ENCODE results near the gene TXNRD3.
A peak's percentile ranks its signal among the peaks of the same experiment; 100 is the strongest.
"Not testable (repeated sequence)": the region's sequence is repeated elsewhere in the genome, so short reads cannot be mapped to it uniquely, and the experiment has no call there.

The TXNRD3 gene

DNA sequence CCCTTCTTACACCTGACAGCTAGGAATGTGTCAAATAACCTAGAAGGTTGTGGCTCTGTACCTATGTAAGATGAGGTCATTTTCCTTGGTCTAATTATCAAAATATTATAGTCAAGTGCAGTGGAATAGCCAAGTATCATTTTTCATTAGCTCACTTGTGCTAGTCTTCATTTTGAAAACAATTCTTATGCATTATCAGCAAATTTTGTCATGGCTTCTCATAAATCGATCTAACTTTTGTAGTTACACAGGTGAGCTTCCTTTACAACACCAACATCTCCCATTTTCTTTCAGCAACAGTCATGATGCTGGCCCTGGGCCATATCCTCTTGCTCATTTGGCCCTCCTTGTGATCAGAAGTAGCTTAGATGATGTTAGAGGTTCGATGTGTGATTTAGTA is 10.3 kb downstream of the TXNRD3 start:
- no peak for DNase-seq (ENCODE audit: low spot score)

DNA sequence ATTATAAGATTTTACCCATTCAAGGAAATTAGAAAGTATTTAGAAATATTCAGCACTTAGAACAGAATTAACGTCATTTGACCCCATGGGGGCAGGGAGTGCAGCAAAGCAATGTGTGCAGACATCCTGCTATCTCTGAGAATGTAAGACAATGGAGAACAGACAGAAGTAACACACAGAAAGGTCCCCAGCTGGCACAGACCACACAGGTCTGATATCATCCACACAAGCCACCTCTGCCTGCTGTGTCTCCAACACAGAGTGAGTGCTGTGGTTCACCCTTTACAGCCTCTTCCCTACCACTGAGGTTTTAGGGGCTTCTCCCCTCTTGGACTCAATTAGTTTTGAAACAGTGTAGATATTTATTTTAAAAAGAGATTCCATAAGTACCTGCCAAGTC is 16.1 kb downstream of the TXNRD3 start:
- DNase-seq (ENCODE audit: low spot score) = no peak

DNA sequence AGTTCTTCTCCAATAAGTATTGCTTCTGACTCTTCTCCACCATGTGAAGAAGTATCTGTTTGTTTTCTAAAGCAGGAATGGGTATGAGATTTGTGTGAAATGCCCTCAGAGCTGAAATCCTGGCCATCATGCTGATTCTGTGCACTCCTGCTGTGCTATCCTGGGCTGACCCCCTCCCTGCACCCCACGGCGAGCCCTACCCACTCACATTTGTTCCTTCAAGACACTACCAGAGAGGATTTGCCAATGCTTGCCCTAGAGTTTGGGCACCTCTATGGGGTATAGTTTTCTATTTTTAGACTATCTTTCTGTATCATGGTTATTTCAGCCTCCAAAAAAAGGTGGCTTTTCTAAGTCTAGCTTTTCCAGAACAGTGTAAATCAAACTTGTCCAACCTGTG is 18.5 kb downstream of the TXNRD3 start:
- DNase-seq (ENCODE audit: low spot score) = no peak

DNA sequence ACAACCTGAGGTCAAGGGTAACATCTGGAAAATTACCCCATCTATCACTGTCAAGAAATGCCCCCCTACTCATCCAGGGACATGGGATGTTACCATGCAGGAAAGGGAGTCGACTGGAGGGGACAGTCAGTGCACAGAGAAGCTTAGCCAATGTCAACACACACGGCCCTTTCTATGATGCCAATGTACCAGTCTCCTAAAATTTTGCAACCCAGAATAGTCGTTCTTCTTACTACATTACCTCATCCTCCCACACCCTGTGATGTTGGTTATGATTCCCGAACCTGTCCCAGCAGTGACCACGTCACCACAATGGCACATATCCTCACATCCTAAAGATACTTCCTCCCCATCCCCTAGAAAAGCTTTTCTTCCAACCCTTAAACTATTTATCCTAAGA is 20.1 kb downstream of the TXNRD3 start:
- DNase-seq (ENCODE audit: low spot score) = no peak

DNA sequence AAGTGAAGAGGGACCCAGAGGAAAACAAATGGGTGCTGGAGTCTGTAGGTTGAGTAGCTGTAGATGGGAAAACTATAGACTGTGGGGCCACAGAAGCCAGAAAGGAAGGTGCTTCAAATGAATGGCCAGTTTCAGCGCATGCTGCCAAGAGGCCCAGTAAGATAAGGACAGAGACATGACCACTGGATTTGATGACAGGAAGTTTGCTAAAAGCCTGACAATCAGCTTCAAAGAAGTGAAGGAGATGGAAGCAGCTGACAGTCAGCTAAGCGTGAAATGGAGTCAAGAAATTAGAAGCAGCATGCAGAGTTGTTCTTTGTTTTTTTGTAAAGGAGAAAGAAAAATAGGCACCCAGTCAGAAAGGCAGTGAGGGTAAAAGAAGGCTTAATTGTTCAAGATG is 24.9 kb downstream of the TXNRD3 start:
- no peak for DNase-seq (ENCODE audit: low spot score)

DNA sequence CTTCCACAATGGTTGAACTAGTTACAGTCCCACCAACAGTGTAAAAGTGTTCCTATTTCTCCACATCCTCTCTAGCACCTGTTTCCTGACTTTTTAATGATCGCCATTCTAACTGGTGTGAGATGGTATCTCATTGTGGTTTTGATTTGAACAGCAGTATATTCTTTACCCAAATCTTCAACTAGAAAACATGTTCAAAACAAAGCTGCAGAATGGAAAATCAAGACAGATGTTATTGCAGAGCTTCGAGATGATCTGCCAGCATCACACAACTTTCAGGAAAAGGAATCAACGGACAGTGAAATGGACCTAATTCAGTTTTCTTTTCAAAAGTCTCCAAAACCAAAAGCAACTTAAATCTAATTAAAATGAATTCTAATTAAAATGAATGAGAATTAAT is 29.2 kb downstream of the TXNRD3 start:
- not testable (repeated sequence) for DNase-seq (ENCODE audit: low spot score)

DNA sequence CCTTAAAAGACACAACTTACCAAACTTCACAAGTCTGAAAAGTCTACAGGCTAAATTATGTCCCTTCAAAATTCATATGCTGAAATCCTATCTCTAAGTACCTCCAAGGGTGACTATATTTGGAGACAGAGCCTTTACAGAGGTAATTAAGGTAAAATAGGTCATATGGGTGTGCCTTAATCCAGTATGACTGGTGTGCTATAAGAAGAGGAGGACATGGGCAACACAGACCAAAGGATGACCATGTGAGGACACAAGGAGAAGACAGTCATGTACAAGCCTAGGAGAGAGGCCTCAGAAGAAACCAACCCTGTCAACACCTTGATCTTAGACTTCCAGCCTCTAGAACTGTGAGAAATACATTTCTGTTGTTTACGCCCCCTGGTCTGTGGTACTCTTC is 32.2 kb downstream of the TXNRD3 start:
- DNase-seq (ENCODE audit: low spot score) = no peak

DNA sequence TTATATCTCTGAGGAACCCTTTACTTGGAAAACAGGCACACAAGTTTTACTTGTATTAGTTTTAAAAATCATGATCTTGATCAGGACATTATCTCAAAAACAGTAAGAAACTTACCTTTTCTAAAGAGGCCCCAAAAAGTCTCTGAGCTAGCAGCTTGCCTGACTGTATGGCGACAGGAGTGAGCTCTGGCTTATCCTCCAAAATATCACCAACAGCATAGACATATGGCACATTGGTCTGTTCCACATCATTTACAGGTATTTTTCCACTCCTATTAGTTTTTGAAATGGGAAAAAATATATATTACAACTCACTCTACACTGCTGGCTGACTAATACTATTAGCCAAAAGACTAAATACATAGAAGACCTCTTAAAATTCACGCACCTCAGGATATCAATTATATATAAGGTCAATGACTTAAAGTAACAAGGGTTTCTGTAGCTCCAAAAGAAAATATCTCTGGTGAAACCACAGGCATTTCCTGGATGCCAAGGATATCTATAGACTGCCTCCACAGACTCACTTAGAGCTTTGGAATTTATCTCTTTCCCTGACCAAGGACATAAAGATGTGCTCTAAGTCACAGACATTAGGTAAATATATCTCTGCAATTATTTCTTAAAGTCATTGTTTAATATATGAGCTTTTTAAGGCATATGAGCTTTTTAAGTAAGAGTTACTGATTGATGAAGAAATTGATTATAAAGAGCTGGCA is 33.1 kb downstream of the TXNRD3 start:
- peak; percentile 57 for DNase-seq (ENCODE audit: low spot score)

DNA sequence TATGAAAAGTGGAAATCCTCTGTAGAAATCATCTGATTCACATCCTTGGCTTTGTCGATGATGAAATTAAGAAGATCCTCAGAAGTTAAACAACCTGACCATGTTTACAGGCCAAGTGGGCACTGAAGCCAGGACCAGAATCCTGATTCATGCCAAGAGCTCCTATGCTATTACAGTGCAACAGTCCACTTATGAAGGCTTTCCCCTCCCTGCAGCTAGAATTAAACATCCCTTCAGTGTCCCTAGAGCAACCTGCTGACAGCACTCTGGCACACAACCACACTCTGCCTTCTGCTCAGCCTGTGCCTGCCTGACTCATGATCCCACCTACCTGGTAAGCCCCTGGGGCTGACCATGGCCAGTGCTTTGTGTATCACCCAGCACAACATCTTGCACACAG is 33.8 kb downstream of the TXNRD3 start:
- DNase-seq (ENCODE audit: low spot score) = peak; percentile 55

DNA sequence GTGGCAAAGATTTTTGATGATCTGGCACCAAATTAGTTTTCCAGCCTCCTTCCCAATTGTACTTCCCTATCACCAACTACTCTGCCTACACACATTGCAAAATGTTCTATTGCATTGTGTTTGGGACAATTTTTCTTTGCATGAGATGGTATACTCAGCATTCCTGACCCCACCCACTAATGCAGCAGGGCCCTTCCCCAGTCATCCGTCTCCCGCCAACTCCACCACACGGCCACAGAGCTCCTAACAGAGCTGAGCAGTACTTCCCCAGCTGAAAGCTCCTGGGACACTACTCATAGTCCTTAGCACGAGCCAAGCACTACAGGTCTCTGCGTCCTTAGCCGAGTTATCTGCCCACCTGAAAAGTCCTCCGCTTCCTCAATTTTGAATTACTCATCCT is 34.2 kb downstream of the TXNRD3 start:
- DNase-seq (ENCODE audit: low spot score) = no peak

DNA sequence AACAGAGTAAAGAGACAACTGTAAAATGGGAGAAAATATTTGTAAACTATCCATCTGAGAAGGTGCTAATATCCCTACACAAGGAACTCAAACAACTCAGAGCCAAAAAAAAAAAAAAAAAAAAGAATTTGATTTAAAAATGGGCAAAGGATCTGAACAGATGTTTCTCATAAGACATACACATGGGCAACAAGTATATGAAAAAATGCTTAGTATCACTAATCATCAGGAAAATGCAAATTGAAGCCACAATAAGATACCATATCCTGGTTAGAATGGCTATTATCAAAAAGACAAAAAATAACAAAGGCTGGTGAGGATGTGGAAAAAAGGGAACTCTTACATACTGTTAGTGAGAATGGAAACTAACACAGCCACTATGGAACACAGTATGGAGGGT is 36.2 kb downstream of the TXNRD3 start:
- DNase-seq (ENCODE audit: low spot score) = no peak

DNA sequence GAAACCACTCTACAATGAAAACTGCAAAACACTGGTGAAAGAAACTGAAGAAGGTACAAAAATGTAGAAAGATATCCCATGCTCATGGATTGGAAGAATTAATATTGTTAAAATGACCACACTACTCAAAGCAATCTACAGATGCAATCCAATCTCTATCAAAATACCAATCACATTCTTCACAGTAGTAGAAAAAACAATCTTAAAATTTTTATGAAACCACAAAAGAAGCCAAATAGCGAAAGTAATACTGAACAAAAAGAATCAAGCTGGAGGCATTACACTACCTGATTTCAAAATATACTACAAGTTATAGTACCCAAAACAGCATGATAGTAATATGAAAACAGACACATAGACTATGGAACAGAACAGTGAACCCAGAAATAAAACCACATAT is 36.9 kb downstream of the TXNRD3 start:
- DNase-seq (ENCODE audit: low spot score) = no peak

DNA sequence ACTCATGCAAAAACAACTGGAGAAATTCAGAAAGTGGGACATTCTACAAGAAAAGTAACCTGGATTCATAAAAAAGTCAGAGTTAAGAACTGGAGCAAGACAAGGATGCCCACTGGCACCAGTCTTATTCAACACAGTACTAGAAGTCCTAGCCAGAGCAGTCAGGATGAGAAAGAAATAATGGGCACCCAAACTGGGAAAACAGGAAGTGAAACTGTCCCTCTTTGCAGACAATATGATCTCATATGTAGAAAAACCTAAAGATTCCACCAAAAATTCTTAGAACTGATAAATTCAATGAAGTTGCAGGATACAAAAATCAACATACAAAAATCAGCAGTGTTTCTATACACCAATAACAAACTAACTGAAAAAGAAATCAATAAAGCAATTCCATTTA is 37.4 kb downstream of the TXNRD3 start:
- no peak for DNase-seq (ENCODE audit: low spot score)

DNA sequence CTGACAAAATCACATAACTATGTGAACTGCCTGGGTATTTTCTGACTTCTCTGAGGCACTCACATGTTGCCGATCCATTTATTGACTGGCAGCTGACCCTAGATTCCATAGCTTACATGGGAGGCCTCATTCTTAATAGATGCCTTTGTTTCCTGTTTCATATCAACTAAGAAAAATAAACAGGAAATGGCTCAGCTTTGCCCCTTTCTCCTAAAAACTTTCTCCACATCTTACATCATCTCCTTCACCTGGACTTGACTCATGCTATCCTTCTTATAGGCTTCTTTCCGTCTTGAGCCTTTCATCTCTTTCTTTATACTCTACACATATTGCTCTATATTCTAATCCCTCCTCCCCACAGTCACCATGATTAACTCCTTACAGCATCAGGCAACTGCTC is 38.0 kb downstream of the TXNRD3 start:
- peak; percentile 4 for DNase-seq (ENCODE audit: low spot score)

DNA sequence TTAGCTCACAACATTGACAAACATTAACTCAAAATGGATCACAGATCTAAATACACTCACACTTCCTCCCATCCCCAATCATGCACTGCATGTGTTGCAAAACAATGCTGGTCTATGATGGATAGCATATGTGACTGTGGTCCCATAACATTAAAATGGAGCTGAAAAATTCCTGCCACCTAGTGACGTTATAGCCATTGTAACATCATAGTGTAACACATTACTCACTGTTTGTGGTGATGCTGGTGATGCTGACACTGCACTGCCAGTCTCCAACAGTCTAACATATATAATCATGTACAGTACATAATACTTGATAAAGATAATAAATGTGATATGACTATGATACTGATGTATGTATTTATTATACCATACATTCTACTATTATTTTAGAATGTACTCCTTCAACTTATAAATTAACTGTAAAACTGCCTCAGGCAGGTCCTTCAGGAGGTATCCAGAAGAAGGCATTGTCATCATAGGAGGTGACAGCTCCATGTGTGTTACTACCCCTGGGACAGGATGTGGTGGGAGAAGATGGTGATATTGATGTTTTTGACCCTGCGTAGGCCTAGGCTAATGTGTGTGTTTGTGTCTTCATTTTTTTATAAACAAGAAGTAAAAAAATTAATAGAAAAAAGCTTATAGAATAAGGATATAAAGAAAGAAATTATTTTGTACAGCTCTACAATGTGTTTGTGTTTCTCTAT is 41.3 kb downstream of the TXNRD3 start:
- DNase-seq (ENCODE audit: low spot score) = no peak

DNA sequence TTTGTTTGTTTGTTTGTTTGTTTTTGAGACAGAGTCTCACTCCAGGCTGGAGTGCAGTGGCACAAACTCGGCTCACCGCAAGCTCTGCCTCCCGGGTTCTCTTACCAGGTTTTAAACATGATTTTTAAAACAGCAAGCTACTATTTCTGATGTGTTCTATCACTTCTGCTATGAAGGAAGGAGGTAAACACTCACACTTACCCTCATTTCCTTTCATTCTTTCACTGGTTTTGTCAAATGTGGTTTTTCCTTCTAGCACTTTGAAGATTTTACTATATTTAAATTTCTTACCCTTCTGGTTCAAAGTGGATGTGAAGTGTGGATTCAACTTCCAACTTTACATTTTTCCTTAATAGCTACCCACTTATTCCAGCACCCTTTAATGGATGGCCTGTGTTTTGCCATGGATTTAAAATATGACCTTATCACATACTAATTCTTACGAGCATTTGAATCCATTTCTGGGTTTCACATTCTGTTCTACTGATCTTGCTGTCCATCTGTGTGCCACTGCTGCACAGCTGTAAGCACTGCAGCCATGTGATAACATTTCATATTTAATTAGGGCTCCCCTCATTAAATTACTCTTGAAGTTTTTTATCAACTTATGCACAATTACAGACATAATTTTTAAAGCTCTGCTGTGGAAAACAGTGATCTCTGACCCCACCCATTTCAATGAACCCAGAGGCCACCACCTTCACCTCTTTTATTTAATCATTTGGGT is 42.3 kb downstream of the TXNRD3 start:
- DNase-seq (ENCODE audit: low spot score) = no peak

DNA sequence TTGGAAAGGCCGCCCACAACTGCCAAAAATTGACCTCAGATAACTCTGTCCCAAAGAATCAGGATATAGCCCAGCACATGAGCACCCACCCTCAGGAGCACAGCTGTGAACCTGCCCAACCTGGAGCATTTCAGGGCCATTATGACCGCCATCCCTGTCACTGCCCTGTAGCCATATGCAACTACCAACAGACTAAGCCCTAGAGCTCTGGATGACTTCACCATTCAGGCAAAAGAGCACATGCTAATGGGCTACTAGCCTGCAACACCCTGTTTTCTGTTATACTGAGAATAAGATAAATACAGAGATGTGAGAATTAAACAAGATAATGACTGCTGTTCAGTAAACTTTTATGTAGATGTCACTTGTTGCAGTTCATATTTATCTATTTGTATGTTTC is 45.0 kb downstream of the TXNRD3 start:
- no peak for DNase-seq (ENCODE audit: low spot score)

DNA sequence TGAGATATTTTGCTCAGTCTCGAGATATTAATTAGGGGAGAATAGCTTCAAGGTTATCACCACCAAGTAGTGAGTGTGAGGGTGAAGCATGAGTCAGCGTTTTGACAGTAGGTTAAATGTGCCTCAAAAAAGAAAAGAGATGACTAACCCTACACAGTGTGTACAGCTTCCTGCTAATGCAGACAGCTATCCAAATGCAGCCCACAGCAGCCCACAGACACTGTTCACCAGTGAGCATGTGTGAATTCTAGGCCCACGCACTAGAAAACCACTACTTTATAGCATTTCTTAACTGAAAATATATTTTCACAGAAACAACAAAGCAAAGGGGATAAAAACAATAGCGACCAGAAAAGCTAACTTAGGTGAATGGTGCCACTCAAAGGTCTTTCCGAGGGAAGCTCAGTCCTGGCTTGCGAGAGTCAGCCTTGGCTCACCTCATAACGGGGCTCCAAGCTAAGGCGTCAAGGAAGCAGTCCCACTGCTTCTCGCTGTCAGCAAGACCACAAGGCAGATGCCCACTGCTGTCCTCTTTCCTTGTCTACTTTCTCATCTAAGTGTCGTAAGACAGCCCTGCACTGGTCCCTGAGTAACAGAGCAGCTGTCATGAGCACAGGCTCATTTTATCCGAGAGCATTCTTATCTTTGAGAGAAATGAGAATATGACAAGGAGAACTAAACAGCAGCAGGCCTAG is 47.6 kb downstream of the TXNRD3 start:
- peak; percentile 53 for DNase-seq (ENCODE audit: low spot score)

DNA sequence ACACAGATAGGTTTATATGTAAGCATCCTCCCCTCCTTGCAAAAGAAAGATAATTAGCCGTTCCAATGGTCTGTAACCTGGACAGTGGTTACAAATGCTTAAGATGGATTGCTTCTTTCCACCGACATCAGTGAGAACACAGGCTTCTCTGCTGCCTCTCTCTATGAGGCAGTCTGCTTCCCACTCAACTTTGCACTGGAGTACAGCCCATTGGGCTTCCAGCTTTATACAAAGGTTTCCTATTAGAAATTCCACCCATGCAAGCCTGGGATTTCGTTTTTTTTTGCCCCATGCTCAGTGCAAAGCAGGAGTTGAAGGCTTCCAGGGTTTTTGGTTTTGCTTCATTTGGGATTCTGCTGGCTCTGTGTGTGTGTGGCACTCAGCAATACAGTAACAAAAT is 48.9 kb downstream of the TXNRD3 start:
- DNase-seq (ENCODE audit: low spot score) = no peak

DNA sequence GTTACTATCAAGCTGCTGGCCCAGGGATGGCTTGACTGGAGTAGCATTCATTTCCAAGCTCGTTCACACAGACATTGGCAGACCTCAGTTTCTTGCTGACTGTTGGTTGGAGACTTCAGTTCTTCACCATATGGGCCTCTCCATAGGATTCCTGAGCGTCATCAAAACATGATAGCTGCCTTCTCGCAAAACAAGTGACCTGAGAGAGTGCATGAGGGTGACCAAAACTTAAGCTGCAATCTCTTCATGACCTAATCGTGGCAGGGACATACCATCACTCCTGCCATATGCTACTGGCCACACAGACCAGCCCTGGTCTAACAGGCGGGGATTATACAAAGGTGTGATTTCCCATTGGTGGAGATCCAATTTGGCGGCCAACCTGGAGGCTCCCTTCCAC is 50.2 kb downstream of the TXNRD3 start:
- no peak for DNase-seq (ENCODE audit: low spot score)

DNA sequence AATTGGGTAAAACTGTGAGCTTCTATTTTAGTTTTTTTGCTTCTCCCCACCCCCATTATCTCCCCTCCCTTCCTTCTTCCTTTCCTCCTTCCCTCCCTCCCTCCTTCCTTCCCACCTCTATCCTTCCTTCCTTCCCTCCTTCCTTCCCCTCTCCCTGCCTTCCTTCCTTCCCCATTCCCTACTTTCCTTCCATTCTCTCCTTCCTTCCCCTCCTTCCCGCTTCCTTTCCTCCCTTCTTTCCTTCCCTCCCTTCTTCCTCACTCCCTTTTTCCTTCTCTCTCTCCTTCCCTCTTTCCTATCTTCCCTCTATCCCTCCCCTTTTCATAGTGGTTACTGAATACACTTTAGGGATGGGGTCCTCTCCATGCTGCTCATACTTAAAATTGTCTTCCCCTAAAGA is 55.8 kb downstream of the TXNRD3 start:
- DNase-seq (ENCODE audit: low spot score) = no peak

DNA sequence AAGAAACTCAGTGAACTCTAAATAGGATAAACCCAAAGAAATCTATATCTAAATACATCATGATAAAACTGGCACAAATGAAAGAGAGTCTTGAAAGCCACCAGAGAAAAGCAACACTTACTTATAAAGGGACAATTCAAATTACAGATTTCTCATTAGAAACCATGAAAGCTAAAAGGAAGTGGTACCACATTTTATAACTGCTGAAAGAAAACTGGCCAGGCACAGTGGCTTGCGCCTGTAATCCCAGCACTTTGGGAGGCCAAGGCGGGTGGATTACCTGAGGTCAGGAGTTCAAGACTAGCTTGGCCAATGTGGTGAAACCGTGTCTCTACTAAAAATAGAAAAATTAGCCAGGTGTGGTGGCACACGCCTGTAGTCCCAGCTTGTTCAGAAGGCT is 59.4 kb downstream of the TXNRD3 start:
- DNase-seq (ENCODE audit: low spot score) = not testable (repeated sequence)

DNA sequence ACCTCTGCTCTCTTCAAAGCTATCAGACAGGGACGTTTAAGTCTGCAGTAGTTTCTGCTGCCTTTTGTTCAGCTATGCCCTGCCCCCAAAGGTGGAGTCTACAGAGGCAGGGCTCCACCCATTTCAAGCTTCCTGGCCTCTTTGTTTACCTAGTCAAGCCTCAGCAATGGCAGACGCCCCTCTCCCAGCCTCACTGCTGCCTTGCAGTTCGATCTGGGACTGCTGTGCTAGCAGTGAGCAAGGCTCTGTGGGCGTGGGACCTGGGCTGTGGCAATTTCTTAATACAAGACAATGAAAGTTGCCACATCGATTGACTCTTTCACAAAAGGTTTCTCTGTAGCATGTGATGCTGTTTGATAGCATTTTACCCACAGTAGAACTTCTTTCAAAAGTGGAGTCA is 63.4 kb downstream of the TXNRD3 start:
- DNase-seq (ENCODE audit: low spot score) = not testable (repeated sequence)

All from kidney tubule cell (primary cell).